GM12873 (cell line): ENCODE results near the gene RNU7-1.

Experiments used
- CTCF ChIP-seq: IDR thresholded peaks from 2 replicates; pipeline ENCODE4 v1.5.1; 2012; ENCODE audit warnings: low read depth, mild to moderate bottlenecking, moderate library complexity, low read length, control low read depth; ENCODE audit not compliant: insufficient read depth; ENCODE audit errors: missing control alignments

The RNU7-1 gene

DNA sequence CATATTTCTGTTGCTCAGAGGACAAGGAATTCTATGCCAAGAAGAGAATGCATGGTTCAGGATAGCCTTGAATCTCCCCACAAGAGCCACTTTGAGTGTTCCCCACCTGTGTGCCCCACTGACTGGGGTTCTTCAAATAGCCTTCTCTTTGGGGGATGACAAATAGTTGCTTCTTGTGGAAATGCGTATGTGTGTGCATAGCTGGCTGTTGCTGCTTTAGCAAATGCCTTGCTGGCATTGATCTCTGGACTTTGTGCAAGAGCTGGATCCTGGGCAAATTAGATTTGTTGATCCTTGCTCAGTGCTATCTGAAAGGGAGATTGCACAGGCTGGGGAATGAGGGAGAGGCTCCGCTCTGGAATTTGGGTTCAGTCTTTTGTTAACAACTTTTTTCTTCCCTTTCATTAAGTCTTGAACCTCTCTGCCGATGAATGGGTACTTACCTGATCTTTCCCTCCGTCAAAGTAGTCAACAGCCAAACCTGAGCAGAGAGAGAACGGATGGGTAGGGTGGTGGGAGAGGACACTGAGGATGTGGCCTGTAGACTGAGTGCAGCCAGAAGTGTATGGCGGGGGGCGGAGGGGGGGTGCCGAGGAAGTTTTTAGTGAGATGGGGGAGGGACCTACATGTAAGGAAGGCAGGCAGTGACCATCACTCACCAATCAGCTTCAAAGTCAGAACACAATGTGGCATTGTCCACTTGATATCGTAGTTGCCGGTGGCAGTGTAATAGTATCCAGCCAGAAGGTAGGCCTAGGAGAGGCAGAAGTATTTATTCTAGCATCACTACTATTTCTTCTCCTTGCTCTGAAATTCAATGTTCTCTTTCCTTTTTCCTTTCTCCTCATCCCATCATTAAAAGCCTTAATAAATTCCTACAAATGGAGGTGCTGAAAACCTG, 37.8 kb downstream of the RNU7-1 start:
- TF ChIP-seq CTCF: no peak

DNA sequence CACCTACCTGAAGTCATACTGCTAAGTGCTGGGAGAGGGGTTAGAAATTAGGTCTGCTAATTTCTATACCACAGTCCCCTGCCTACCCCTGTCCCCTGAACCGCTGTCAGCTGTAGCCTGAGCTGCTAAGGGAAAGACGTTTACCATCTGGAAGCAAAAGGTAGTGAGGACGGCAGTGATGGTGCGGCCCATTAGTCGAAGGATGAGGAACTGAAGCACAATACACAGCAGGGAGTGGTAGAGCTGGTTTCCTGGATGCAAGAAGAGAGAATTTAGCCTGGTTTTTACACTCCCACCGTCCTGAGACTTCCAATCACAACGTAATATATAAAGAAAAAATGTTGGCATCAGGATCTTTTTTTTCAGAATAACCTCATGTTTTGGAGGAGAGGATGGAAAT, 38.9 kb downstream of the RNU7-1 start:
- TF ChIP-seq CTCF: no peak

DNA sequence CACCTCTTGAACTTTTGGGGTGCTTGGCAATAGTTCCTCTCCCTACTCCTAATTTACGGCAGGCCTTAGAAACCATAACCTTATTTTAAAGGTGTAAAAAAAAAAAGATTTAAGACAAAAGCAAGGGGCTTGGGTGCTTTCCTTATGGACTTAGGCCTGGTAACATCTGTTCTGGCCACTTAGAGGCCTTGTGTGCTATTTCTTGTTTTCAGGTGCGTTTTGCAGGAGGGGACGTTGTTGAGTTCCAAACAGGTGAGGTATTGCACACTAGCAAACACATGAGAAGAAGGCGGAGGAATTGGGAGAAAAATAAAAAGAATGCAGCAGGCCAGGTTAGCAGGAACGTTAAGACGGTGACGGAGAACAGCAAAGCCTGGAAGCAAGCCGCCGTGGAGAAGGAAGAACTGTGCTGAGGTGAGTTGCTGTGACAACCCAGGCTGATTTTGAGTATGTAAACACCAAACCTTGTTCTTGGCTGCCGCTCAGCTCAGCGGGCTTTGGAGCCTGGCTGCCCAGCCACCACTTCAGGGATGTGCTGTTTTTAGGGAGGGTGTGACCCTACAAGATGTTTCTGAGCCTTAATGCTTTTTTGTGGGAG, 44.4 kb downstream of the RNU7-1 start:
- TF ChIP-seq CTCF: no peak
